GM18868 (cell line): ENCODE results near the gene CRY1.
A peak's percentile ranks its signal among the peaks of the same experiment; 100 is the strongest.

Source experiments
- ATAC-seq: cut with Tn5 transposase; IDR thresholded peaks from one replicate; pipeline ENCODE4 v1.9.1; 2021; ENCODE audit warnings: mild to moderate bottlenecking, moderate library complexity; ENCODE audit not compliant: unreplicated experiment

Gene CRY1

DNA sequence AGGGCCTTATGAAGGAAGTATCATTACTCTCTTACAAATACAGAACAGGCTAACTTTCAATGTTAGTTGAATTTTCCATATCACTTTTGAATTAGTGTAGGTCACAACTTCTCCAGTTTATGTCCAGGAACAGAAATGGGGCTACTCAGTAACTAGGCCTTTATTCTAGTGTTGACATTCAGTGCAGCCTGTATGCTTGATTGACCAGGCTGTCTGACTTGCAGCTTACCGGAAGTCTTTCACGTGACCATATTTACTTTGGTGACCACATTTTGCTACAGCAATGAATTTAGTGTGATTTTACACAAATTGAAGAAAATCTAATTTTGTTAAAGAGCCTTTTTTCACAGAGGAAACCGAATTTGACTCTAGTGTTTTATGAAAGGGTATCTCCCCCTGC, 118.8 kb downstream of the CRY1 start:
- ATAC-seq, result peak; percentile 93

DNA sequence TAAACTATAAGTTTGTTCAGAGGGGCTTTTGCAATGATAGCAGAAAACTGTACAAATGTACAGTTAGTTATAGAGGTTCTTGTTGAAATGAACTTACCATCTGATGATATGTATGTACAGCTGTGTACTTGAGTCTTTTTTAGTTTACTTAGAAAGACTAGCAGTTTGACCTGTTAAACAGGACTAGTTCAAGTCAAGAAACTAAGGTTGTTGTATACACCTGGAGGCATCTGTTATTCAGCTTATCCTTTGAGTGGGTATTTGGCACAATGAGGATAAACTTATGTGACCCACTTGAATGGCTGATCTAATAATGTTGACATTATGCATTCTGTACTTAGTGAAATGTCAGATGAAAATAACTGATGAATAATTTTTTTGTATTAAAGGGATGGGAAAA, 119.8 kb downstream of the CRY1 start:
- ATAC-seq, result no peak

DNA sequence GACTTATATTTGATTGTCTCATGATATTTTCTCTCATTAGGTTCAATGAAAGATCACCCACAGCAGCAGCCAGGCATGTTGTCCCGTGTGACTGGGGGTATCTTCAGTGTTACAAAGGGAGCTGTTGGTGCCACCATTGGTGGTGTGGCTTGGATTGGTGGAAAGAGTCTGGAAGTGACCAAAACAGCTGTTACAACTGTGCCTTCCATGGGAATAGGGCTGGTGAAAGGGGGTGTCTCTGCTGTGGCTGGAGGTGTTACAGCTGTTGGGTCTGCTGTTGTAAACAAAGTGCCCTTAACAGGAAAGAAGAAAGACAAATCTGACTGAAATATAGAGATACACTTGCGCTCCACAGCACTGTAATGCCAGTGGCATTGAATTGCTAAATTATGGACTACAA, 122.3 kb downstream of the CRY1 start:
- no peak for ATAC-seq

DNA sequence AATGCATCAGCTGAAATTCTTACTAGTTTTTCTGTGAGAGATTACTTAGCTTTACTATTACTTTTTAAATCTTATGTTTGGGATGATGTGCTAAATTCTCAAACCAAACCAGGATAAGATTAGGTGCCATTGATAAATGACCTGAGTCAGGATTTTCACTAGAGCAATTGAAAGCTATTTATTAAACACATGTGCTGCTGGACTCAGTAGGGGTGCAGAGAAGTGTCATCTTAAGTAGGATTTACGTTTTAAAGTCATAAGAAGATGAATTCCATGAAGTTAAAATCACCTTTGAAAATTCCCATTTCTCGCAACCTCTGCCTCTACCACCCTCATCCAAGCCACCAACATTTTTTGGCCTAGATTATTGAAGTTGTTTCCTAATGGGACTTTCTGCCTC, 128.8 kb downstream of the CRY1 start:
- no peak for ATAC-seq

DNA sequence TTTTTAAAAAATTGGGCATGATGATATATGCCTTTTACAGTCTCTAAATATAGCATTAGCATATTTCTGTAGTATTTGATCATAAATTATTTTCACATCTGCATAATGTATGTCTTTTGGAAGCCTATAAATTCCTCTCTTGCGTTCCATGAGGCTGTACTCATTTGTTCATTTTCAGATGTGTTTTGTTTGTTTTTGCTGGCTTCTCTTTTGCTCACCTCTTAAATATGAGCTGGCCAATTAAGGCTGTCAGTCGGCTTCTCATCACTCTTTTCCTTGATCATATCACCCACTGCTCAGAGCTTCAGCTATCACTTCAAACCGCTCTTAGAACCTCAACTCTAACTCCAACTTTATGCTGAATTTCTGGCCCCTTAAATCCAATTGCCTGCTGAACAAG, 131.1 kb downstream of the CRY1 start:
- no peak for ATAC-seq

DNA sequence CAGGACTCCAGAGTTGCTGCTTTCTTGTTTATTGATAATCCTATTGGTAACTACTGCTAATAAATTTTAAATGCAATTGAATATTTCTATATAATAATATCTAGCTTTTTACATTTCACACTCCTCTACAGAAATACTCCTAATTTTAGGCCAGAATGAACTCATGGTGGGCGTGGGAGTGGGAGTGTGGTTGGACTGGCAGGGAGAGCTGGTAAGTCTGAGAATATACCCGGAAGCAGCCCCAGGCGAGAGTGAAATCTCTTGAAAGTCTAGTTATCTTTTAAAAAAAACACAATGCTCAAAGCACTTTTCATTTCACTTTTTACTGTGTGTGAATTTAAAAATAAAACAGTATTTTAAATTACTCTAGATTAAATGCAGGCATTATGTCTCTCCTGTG, 132.9 kb downstream of the CRY1 start:
- no peak for ATAC-seq

DNA sequence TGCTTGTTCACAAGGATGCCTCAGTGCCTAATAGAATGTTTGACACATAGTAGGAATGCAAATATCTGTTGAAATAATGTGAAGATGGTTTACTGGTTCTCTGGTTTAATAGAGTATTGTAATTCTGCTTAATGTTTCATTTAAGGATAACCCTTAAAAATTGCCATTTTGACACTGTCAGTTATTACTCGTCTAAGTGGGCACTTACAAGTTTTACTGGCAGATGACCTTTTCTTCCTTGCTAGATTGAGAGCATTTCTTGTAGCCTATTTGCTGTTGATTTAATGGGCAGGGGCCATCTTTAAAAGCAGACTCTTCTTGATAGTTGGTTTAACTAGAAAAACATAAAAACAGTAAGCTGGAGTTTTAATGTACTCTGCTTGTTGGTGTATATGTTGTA, 135.8 kb downstream of the CRY1 start:
- no peak for ATAC-seq

DNA sequence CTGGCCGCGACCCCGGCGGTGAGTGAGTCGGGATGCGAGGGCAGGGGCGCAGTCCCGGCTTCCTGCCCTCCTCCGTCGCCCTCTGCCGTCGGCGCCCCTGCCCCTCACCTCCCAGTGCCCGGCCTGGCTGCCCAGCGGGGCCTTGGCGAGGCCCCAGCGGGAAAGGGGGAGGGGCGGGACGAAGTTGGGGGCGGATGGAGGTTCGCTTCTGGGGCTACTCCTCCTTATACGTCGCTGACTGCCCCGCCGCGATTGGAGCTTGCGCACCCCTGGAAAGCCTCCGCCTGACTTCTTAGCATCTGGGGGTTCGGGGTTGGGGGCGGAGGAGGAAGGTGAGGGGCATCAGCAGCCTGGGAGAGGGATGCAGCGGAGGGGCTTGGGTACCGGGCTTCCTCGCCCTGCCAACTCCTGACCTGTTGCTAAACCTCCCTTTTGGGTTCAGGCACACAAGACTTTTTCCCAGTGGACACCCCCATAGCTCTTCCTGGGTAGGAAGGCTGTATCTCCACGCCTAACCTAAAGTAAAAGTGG, 137.2 kb downstream of the CRY1 start:
- ATAC-seq, result peak; percentile 30

DNA sequence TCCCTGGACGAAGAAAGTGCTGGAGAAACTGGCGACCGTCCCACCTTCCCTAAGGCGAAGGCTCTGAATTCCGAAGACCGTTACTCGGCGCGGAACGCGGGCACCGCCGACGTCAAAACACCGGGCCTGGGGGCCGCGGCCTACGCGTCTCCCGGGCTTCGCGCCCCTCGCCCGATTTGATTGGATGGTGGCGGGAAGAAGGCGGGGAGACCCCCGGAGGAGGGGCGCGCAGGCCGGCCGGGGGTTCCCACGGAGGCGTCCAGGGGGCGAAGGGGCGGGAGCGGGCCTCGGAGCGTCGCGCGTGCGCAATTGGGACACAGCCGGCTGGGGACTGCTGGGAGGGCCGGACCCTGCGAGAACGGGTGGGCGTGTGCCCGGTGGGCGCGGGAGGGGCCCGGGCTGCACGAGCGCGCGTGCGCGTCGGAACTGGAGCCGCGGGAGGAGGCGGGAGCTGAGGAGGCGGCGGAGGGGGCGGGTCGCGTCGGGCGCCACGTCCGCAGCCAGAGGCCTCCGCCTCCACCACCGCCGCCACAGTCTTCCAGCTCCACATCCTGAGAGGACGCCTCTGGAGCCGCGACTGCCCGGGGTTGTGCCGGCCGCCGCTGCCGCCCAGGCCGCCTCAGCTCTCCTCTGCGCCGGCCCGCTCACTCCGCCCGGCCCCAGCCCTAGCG, 137.8 kb downstream of the CRY1 start, which contains the start of gene TMEM263:
Gene TMEM263, plus strand, starts transcription at position 531 of the 671 bp plus-strand sequence. CDS start 11,210 bp downstream, outside the sequence.
- peak; percentile 80 for ATAC-seq

DNA sequence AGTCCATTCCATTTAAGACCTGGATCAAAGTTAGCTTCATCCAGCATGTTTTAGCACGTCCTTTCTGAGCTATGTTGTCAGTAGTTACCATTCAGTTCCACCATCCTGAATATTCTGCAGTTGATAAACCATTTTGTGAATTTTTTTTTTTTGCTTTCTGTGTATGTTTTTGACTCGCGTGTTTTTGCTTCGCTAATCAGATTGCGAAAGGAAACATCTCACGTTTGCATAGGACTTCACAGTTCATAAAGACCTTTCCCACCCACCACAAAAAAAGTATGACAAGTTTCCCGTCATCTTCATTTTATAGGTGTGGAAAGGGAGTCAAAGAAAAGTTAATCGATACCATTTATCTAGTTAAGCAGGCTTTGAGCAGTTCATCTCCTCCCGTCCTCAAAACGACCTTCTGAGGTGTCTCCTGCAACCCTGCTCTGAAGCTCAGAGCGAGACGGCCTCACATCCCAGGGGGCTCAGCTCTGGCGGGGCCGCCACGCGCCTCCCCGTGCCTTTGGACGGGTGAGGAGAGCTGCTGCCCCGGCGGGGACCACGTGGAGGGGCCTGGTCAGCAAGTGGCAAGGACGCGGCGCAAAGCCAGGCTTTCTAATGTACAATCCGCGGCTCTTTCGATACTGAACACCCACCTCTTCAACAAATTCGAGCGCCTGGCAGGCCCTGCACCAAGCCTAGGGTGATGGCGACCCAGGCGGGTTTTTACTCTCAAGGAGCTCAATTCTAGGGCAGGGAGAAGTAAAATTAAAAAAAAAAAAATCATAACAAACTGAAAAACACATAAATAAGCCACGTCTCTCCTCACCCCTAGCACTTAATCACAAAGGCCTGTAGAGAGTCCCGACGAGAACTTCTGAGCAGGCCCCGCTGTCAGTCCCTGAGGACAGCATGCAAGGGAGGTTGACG, 138.6 kb downstream of the CRY1 start:
- ATAC-seq, result peak; percentile 16

DNA sequence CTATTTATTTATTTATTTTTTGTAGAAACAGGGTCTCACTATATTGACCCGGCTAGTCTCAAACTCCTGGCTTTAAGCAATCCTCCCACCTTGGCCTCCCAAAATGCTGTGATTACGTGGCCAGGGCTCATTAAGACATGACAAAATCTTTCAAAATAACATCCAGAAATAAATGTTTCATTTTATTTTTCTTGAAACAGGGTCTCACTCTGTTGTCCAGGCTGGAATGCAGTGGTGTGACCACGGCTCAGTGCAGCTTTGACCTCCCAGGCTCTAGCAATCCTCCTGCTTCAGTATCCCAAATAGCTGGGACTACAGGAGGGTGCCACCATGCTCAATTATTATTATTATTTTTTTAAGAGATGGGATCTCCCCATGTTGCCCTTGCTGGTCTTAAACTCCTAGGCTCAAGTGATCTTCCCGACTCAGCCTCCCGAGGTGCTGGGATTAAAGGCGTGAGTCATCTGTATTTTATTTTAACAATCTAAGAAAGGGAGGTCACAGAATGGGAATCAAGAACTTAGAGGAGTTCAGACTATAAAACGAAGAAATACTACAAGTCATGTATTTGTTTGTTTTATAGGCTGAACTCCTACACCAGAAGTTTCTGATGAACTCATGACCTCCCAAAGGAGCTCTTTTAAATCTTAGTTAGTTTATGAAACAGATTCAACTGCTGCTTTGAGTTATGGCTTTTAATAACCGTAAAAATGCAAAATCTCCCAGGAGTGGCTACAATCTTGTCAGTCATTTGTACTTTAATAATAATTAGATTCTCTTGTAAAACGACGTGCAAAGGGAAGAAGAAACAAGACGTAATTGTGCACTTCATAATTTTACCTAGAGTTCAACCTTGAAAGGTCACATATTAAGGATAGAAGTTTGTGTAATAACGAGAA, 139.7 kb downstream of the CRY1 start:
- no peak for ATAC-seq

DNA sequence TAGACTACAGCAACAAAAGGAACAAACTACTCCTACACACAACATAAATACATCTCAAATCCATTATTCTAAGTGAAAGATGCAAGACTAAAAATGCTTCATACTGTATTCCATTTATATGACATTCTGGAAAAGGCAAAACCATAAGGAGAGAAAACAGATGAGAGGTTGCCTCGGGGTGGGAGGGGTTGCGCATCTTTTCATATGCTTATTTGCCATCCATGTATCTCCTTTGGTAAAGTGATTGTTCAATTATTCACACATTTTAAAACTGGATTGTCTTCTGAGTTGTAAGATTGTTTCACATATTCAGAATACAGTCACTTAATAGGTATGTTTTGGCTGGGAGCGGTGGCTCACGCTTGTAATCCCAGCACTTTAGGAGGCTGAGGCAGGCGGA, 142.8 kb downstream of the CRY1 start:
- no peak for ATAC-seq

DNA sequence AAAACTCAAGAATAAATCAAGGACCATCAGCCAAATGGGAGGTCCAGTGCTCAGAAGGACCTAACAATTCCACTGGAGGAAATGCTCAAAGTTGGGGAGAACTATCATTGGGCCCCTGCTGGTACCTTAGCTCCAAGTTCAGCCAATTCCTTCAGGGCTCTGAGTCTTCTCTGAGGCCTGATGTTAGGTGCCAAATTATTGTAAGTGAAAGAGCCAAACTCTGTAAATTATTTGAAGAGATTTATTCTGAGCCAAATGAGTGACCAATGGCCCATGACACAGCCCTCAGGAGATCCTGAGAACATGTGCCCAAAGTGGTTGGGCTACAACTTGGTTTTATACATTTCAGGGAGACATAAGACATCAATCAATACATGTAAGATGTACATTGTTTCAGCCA, 145.9 kb downstream of the CRY1 start:
- ATAC-seq, result no peak

DNA sequence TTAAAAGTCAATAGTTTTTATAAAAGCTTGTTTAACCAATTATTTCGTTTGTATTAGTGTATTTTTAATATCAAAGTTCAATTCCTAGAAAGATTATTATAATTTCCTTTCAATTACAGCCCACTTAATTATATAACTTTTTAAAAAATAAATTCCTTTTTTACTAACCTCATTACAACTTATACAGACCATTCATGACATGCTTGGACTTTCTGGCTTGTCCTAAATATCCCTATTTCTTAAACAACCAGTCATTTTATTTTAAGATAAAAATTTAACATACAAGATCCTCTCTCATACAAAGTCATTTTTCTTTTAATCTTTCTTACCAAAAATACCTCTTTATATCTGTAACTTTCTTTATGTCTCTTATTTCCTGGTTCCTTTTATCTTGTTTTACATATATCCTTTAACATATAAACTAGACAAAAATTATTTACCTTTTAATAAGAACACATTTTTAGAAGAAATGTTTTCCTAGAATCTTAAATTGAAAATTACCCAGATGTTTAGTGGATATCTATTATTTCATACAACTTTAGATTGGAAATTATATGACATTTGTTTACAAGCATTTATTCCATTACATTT, 148.0 kb downstream of the CRY1 start:
- no peak for ATAC-seq

DNA sequence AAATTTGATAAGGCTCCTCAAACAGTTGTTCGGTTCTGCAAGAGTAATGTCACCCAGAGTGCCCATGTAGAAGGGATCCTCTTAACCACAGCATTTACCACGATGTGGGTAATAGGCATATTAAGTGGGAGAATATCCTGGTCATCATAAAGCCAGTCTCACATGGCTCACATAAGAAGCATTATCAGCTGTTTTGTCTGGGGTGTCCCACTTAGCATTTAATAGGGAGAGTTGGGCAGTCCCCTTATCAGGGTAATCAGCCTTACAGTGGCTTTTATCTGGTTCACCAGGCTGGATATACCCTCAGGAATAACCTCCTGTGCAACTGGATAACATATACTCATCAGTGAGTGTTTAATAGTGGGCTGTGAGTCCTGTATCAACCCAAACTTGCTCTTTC, 150.6 kb downstream of the CRY1 start:
- ATAC-seq, result no peak

DNA sequence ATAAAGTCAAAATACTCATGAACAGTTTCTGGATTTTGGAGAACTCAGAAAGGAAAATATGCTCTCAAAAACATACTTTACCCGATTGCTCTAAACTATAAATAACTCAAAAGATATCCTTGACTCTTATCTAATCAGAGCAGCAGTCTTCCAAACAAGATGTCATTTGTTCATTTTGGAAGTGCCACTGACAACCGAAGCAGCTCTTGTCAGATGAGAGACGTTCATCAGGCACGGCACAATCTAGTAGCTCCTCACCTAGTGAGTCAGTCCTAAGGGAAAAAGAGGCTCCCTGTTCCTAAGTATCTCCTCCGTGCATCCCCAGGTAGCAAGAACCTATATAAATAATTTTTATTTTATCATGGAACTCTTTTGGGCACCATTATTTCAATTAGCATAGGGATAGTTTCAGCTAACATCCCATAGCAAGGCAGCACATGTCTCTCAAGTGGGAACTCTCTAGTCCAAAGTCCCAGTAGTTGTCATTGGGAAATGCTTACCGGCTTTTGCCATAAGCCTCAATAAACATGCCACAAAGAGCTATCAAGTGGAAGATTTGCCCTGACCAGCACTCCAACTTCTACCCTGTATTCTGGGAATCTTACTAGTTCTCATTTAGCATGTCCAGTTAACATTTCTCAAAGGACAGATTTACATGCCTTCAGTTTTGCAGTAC, 151.7 kb downstream of the CRY1 start:
- ATAC-seq, result no peak
